Stimulated activated CD4-positive, alpha-beta T cell treated with anti-CD3 and anti-CD28 coated beads, Interleukin-15, amount 100 ng/mL, for 24 hours (primary cell): ENCODE measurements around the gene NPAS4.
"Not testable (repeated sequence)": the region's sequence is repeated elsewhere in the genome, so short reads cannot be mapped to it uniquely, and the experiment has no call there.

ENCODE experiments used
- DNase-seq: peaks from one replicate; pipeline ENCODE4 v3.0.0-alpha.2; 2020

The NPAS4 gene

GRCh38 chr11:66420671-66421476 is at the start of gene NPAS4:
Gene NPAS4, plus strand, starts transcription at chr11:66421035. Its CDS starts 145 bp downstream, at chr11:66421180.
- no peak for DNase-seq

DNA sequence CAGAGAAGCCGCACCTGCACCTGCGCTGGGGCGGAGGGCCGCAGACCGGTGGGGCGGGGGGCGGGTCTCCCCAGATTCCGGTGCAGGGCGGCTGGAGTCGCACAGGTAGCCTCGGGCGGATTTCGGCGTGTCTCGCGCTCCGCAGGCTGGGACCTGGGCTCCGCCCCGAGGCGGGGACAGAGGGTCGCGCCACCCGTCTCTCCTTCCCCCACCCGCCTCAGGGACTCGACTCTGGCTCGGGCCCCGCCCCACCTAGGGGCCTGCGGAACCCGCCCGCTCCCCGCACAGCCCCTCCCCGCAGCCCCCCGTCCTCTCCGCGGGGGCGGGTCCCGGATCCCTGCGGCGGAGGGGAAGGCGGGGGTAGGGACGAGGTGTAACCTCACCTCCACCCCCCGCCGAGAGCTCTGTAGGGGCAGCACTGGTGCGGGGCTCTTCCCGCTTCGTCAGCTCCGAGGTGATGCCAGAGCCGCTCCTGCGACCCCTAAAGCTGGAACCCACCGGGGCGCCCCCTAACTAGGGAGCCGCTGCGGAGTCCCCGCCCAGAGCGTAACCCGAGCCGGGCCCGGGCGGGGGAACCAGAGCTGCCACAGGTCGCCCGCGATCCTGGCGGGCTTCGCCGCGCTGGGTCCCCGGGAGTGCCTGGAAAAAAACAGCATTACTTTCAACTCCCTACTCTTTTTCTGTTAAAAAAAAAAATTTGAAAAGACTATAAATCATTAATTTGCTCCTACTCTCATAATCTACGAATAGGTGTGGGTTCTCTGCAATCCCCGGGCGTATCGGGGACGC is 49.0 kb upstream of the NPAS4 start, which contains the start of gene SLC29A2:
TSS of gene SLC29A2 (minus strand) at position 134 of the 789 bp plus-strand sequence. CDS start 169 bp downstream, outside the sequence.
- peak; percentile 88 for DNase-seq

- no peak for DNase-seq
Measured at GRCh38 chr11:66373265-66373664, 47.6 kb upstream of the NPAS4 start.

DNA sequence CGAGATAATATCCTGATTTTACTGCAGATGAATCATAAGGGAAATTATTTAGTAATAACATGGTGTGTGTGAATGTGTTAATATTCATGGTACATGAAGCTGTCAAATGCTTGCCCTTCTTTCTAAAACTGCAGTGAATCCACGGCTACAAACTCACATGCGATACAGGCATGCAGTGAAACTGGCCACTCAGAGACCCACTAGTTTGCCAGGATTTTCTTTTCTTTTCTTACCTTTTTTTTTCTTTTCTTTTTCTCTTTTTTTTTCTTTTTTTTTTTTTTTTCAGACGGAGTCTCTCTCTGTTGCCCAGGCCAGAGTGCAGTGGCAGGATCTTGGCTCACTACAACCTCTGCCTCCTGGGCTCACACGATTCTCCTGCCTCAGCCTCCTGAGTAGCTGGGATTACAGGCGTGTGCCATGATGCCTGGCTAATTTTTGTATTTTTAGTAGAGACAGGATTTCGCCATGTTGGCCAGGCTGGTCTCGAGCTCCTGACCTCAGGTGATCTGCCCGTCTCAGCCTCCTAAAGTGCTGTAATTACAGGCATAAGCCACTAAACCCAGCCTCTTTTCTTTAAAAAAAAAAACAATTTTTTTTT is 47.0 kb upstream of the NPAS4 start:
- not testable (repeated sequence) for DNase-seq

GRCh38 chr11:66380264-66380663 is 40.6 kb upstream of the NPAS4 start:
- DNase-seq, result not testable (repeated sequence)

GRCh38 chr11:66384316-66384715 is 36.5 kb upstream of the NPAS4 start:
- DNase-seq, result not testable (repeated sequence)

DNA sequence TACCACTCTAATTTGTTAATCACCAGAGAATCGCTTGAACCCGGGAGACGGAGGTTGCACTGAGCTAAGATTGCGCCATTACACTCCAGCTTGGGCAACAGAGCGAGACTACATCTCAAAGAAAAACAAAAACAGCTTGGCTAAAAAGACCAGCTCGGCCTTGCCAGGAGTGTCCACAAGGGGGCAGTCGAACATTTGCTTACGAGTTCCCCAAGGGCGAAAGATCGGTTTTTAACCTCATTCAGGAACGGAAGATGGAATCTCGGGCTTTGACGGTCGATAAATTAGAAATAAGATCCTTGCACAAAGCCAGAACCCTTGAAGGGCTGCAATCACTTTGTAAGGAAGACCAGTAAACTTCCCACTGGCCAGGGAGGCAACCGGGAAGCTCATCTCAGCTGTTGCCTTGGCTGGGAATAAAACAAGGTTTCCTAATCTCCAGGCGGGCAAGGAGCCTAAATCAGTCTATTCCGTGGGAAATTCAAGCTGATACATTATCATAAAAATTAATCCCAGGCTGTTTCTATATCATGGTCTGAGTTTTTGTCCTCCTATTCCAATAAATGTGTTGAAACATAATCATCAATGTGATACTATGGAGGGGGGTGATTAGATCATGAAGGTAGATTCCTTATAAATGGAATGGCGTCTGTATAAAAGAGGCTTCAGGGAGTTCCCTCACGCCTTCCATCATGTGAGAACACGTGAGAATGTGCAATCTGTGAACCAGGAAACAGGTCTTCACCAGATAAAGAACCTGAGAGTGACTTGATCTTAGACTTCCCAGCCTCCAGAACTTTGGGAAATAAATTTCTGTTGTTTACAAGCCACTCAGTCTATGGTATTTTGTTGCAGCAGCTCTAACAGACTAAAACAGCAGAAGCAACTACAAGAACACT is 34.4 kb upstream of the NPAS4 start:
- peak; percentile 90 for DNase-seq

GRCh38 chr11:66388780-66389386 is 32.0 kb upstream of the NPAS4 start:
- peak; percentile 81 for DNase-seq

- DNase-seq, result no peak
Measured at GRCh38 chr11:66391322-66391721, 29.5 kb upstream of the NPAS4 start.

DNA sequence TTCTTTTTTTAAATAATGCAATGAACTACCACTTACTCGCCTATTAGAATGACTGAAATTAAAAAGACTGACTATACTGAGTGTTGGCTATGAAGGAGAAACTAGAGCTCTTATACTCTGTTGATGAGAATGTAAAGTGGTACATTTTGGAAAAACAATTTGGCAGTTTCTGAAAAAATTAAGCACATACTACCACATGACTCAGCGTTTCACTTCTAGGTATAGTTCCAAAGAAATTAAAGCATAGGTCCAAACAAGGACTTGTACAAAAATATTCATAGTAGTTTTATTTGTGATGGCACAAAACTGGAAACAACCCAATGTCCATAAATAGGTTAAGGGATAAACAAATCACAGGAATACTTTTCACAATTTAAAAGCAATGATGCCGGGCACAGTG is 26.9 kb upstream of the NPAS4 start:
- DNase-seq, result no peak

DNA sequence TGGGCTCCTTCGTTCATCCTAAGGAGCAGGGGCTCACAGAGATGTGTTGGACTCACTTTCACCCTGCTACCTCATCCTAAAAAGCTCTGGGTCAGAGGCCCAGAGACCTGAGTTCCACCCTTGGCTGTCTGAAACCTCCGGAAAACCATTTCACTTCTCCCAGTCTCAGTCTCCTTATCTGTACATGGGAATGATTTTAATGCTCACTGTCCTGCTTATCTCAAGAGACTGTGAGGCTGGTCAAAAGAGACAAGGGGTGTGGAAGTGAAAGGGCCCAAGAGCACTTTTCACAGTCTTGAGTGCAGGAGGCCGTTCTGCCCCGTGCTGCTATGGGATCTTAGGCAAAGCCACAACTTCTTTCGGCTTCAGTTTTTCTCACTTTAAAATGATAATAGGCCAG is 13.2 kb upstream of the NPAS4 start:
- no peak for DNase-seq

- peak; percentile 95 for DNase-seq
Measured at GRCh38 chr11:66408488-66409214, 12.2 kb upstream of the NPAS4 start.

DNA sequence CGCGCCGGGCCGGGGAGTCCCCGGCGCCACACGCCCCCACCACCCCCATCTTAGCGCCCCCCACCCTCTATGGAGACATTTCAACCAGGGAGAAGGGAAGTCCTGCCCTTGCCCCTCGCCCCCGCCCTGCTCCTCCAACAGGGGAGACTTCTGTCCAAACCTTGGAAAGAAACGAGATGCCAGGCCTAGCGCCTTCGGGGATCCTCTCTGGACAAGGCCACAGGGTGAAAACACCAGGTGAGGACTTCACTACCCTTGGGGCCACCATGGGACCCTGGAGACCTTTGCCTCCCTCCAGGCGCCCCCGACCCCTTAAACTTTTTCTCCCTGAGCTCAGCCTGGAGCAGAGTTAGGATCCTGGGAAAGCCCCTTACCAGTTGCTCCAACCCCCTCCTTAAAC is 11.6 kb upstream of the NPAS4 start:
- peak; percentile 6 for DNase-seq

DNA sequence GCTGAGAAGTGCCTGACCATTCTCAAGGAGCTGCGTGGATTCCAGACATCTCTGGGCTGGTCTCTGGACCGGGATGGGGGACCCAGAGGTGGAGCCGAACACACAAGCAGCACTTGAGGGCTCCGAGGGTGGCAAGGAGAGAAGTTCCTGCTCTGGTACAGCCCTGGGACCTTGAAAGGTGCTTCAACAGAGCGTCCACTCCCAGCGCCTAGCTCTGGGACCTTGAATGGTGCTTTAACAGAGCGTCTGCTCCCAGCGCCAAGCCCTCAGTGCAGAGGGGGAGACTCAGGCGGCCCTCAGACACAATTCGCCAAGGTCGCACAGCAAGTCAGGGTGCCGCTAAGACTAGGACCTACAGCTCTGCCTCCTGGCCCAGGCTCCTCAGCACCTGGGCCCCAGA is 10.6 kb upstream of the NPAS4 start:
- no peak for DNase-seq

DNA sequence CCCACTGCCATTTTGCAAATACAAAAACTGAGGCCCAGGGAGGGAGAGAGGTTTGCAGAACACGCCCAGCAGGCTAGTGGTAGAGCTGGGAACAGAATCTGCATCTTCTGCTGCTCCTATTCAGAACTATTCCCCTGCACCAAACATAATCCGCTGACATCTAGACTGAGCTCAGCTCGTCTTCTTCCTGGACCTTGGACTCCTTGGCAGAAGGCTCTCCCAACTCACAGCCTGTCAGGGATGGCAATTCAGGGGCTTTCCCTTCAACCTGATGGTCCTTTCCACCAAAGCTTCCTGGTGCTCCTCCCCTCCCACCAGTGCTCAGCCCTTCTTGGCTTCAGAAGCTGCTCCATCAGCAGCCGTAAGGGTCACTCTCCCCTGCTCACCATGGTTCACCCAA is 9.5 kb upstream of the NPAS4 start:
- no peak for DNase-seq

GRCh38 chr11:66412110-66412509 is 8.7 kb upstream of the NPAS4 start:
- no peak for DNase-seq

DNA sequence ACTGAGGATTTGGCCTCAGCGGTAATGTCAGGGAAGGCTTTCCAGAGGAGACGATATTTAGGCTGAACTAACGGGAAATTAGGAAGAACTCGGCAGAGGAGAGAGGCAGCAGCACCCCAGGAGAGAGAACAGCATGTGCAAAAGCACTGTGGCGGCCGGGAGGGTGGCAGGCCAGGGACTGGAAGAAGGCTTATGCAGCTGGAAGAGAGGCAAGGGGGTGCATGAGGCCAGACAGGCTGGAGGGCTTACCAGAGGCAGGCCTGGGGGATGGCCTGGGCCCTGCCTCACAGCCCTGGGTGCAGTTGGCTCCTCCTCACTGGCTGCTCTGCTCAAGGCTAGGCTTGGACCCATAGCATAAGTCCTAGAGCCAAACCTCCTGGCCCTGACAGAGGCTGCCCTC is 7.7 kb upstream of the NPAS4 start:
- DNase-seq, result no peak

- no peak for DNase-seq
Measured at GRCh38 chr11:66414120-66414934, 6.5 kb upstream of the NPAS4 start.

GRCh38 chr11:66415423-66415822 is 5.4 kb upstream of the NPAS4 start:
- no peak for DNase-seq

GRCh38 chr11:66417000-66417399 is 3.8 kb upstream of the NPAS4 start:
- DNase-seq, result peak; percentile 64
